Measurements from ENCODE around the gene RSL1D1.
"Not testable (repeated sequence)": the region's sequence is repeated elsewhere in the genome, so short reads cannot be mapped to it uniquely, and the experiment has no call there.

The RSL1D1 gene

DNA sequence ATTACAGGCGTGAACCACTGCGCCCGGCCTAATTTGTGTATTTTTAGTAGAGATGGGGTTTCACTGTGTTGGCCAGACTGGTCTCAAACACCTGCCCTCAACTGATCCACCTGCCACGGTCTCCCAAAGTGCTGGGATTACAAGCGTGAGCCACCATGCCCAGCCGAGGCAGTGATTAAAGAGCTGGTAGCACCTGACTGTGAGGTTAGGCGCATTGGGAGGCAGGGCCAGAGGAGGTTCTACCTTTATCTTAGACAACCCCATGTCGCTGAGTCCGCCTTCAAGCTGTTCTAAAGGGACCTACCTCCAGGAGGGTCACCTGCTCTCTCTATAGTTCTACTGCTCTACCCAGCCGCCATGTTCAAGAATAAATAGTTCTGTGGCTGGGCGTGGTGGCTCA lies 8.1 kb downstream of the RSL1D1 start:
- no peak for DNase-seq

- no peak for DNase-seq
Measured at GRCh38 chr16:11841026-11841425, 10.3 kb downstream of the RSL1D1 start.

GRCh38 chr16:11836650-11837244 lies 14.6 kb downstream of the RSL1D1 start:
- DNase-seq, result no peak

GRCh38 chr16:11835891-11836649 lies 15.3 kb downstream of the RSL1D1 start:
- DNase-seq, result no peak

DNA sequence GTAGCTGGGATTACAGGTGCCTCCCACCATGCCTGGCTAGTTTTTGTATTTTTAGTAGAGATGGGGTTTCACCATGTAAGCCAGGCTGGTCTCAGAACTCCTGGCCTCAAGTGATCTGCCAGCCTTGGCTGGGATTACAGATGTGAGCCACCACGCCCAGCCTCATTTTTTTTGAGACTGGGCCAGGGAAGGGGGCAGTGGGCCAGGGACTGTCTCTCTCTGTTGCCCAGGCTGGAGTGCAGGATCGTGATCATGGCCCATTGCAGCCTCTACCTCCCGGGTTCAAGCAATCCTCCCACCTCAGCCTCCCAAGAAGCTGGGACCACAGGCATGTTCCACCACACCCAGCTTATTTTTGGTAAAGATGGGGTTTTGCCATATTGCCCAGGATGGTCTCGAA lies 16.0 kb downstream of the RSL1D1 start:
- no peak for DNase-seq

DNA sequence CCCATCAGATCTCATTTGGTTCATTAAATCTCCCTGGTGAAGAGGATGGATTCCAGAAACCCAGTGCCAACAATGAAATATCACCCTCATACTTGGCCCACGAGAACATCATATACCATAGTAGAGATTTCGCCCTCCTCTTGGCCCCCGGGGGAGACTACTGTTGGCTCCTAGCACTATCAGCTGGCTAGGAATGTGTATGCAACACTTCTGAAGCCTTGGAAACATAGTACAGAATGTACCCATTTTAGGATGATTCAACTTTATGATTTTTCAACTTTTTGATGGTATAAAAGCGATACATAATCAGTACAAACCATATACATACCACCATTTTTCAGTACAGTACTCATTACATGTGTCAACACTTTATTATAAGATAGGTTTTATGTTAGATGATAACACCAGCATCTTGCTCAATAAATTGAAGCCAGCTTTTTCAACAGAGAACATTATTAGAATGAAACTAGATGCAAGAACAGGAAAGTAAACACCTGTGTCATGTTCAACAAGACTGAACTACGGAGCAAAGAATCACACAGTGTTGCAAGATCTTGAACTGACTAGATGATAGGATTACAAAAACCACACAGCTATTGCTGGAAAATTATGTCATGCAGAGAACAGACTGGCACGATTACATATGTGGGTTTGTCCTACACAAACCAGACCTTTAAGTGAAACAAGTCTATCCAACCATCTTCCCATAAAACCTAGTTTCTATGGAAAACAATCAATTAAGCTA lies 17.2 kb downstream of the RSL1D1 start:
- DNase-seq, result no peak

DNA sequence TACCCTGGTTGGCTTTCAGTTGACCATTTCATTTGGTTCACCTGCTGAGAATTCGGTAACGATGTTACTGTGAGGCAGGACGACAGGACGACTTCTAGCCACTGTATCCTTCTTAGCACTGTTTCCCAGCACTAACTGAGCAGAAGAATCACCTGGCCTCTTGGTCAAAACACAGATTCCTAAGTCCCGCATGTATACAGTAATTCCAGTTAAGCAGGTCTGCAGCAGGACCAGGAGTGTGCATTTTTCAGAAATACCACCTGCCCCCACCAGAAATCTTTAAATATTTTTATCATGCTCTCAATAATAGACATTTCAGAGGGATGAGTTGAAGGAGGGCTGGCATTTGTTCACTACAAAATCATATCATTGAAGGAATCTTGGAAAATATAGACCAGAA lies 22.6 kb downstream of the RSL1D1 start:
- DNase-seq, result no peak

DNA sequence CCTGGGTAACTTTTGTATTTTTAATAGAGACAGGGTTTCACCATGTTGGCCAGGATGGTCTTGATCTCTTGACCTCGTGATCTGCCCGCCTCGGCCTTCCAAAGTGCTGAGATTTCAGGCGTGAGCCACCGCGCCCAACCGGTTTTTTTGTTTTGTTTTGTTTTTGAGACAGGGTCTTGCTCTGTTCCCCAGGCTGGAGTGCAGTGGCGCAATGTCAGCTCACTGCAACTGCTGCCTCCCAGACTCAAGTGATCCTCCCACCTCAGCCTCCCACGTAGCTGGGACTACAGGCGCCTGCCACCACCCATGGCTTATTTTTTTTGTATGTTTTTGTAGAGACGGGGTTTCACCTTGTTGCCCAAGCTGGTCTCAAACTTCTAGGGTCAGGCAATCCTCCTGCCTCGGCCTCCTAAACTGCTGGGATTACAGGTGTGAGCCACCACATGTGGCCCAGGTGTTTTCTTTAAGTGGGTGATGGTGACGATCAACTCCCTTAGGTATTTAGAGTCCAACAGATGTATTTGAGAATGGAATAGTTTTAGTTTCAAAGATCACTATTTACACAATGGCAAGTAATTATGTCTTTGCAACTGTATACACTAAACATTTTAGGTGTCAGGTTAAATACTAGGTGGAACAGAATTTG lies 25.7 kb downstream of the RSL1D1 start:
- not testable (repeated sequence) for DNase-seq

DNA sequence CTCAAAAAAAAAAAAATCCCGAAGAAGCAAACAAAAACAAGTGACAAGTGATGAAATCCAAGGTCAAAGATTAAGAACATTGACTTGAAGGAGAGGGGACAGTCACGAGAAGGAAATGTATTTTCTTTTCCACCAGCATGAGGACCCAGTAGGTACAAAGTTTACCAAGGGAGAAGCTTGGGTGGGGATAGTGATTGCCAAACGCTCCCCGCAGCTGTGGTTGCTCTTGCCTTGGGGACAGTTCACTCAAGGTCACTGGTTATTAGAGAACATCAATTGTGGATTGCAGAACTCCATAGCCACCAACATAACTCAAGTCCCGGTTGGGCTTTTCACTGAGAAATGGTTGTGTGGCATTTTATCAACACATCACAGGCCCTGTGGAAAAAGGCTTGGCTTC lies 27.0 kb downstream of the RSL1D1 start:
- DNase-seq, result no peak

- DNase-seq, result not testable (repeated sequence)
Measured at GRCh38 chr16:11823645-11824044, 27.7 kb downstream of the RSL1D1 start.

DNA sequence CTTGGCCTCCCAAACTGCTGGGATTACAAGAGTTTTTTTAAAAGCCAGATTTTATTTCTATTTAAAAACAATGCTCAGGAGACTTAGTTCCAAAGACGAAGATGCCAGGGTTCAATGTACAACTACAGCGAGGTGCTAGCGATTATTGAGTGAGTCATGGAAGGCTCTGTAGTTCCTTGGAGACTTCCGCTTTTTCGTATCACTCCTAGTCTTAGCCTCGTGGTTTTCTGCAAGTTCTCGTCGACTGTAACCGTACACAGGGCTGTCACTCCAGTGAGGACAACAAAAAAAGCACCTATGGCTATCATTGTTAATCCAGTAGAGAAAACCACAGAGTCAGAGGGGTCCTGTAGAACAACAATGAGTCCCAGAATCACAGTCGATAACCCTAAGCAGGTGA lies 31.5 kb downstream of the RSL1D1 start:
- no peak for DNase-seq

DNA sequence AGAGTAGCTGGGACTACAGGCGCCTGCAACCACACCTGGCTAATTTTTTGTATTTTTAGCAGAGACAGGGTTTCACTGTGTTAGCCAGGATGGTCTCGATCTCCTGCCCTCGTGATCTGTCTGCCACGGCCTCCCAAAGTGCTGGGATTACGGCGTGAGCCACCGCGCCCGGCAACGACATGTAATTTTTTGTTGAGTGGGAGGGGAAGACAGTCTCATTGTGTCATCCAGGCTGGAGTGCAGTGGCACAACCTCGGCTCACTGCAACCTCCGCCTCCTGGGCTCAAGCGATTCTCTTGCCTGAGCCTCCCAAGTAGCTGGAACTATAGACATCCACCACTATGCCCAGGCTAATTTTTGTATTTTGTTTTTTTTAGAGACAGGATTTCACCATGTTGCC lies 32.4 kb downstream of the RSL1D1 start:
- DNase-seq, result not testable (repeated sequence)

GRCh38 chr16:11816123-11816522 lies 35.2 kb downstream of the RSL1D1 start:
- no peak for DNase-seq

GRCh38 chr16:11814800-11815199 lies 36.5 kb downstream of the RSL1D1 start:
- DNase-seq, result not testable (repeated sequence)

- no peak for DNase-seq
Measured at GRCh38 chr16:11806721-11807120, 44.6 kb downstream of the RSL1D1 start.

GRCh38 chr16:11805556-11805955 lies 45.8 kb downstream of the RSL1D1 start:
- DNase-seq, result no peak

DNA sequence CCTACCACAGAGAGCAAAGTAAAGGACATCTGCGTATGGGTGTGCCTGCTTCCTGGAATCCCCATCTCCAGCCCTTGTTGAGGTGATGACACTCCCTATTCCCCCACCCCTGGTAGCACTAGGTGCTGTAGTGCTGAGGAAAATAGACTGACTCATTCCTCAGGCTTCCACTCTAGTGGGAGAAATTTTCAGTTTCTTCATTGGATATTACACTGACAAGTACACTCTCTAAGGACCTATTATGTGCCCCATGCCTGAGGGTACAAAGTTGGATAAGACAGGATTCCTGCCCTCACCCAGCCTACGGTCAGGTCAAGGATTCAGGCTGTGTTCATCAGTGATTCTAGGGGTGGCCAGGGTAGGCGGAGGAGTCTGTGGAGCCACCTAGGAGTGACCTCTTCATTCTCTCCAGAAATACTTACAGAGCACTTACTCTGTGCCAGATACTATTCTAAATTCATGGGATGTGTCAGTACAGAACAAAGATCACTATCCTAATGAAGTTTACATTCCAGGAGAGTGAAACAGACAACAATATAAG lies 49.8 kb downstream of the RSL1D1 start:
- no peak for DNase-seq

- DNase-seq, result no peak
Measured at GRCh38 chr16:11800382-11800718, 51.0 kb downstream of the RSL1D1 start.

DNA sequence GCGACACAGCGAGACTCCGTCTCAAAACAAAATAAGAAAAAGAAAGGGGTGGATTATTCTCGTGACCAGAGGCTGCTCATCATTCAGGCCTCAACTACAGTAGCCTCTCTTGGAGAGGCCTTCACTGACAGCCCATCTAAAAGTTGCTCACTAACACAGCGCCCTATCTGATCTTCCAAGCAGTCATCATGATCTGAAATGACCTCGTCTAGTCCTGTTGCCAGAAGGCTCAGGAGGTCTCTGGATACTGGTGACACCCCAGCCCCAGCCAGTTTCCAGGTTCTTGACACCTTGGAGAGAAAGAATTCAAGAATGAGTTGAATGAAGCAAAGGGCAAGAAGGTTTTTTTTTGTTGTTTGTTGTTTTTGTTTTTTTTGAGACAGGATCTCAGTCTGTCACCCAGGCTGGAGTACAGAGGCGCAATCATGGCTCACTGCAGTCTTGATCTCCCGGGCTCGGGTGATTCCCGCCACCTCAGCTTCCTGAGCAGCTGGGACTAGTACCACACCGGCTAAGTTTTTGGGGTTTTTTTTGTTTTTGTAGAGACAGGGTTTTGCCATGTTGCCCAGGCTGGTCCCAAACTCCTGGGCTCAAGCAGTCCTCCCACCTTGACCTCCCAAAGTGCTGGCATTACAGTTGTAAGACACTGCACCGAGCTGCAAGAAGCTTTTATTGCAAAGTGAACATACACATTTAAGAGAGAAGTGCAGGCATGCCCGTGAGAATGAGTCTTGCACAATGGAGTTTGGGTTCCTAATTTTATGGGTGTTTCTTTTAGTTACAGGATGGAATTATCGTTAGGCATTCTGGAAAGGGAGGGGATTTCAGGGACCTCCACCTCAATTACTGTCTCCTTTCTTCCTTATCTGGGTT lies 51.6 kb downstream of the RSL1D1 start:
- DNase-seq, result no peak

GRCh38 chr16:11799017-11799381 lies 52.3 kb downstream of the RSL1D1 start:
- DNase-seq, result no peak

DNA sequence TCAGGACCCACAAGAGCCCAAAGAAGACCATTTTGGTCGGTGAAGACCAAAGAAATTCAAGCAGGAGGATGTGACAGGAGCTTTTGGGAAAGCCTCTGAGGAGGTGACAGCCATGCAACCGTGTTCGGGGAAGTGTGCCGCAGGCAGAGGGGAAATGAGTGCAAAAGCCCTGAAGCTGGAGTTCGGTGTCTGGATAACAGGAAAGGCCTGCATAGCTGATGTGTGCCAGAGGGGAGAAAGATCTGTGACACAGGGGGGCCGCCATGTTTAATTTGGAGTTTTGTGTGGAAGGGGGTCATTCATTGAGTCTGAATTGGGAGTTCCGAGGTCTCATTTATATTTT lies 53.4 kb downstream of the RSL1D1 start:
- DNase-seq, result no peak

GRCh38 chr16:11797166-11797956 lies 54.0 kb downstream of the RSL1D1 start, which contains the start of gene ZC3H7A:
ZC3H7A (minus strand) TSS chr16:11797258; CDS start chr16:11782354, 14,904 bp downstream.
- DNase-seq, result peak; percentile 78

All from NCI-H2081 treated with DMSO at 0.1 percent for 48 hours (cell line).